Ascending aorta (tissue), 2 donors: Measurements from ENCODE around the gene SNRNP27. TPM values are rescaled to one million over a fixed set of nuclear protein-coding genes. Genes with fewer than 3 reads are reported as not detected.

Experiments
- DNase-seq, 2 donors: peaks; one replicate each; pipeline ENCODE4 v3.0.0-alpha.2; 2019; ENCODE audit warnings: low spot score in 2 of 2
- H3K27ac ChIP-seq, 2 donors: fragments of 200-600 bp; sonication (generic); one replicate each; pipeline ENCODE4 v1.5.1; 2016 to 2017; ENCODE audit warnings: mild to moderate bottlenecking in 1 of 2
- H3K27me3 ChIP-seq: fragments of 200-600 bp; sonication (generic); one replicate; pipeline ENCODE4 v1.5.1; 2017
- H3K36me3 ChIP-seq, 2 donors: fragments of 200-600 bp; sonication (generic); one replicate each; pipeline ENCODE4 v1.5.1; 2016
- H3K4me1 ChIP-seq, 2 donors: fragments of 200-600 bp; sonication (generic); one replicate each; pipeline ENCODE4 v1.5.1; 2016 to 2017; ENCODE audit warnings: mild to moderate bottlenecking in 1 of 2
- H3K4me3 ChIP-seq, 2 donors: fragments of 200-600 bp; sonication (generic); one replicate each; pipeline ENCODE4 v1.5.1; 2016 to 2017; ENCODE audit warnings: mild to moderate bottlenecking in 1 of 2
- H3K9me3 ChIP-seq, 2 donors: fragments of 200-600 bp; sonication (generic); one replicate each; pipeline ENCODE4 v1.5.1; 2016
- intact Hi-C: fragments of 100-400 bp; cut with DNase I; formaldehyde crosslinking; loops from one replicate; pipeline ENCODE4 v1.15.1; 2023
- total RNA-seq: library from RNA; depleted of rRNA; stranded (reverse); fragments of >200 nt; gene quantifications from one replicate; pipeline ENCODE4 v1.1.0, GENCODE V29; 2016
- TF ChIP-seq, protein P1 (sequence below), 3 experiments: fragments of 200-600 bp in 2 of 3; fragments of 450-650 bp in 1 of 3; sonication (generic) in 2 of 3; IDR thresholded peaks; one replicate each; pipeline ENCODE4 v1.5.1; 2016 to 2019; ENCODE audit warnings: antibody characterized with exemption in 3 of 3, mild to moderate bottlenecking in 1 of 3, moderate library complexity in 1 of 3

The SNRNP27 gene
- total RNA-seq, 1 donor from 2014 or later, result 157 TPM

DNA sequence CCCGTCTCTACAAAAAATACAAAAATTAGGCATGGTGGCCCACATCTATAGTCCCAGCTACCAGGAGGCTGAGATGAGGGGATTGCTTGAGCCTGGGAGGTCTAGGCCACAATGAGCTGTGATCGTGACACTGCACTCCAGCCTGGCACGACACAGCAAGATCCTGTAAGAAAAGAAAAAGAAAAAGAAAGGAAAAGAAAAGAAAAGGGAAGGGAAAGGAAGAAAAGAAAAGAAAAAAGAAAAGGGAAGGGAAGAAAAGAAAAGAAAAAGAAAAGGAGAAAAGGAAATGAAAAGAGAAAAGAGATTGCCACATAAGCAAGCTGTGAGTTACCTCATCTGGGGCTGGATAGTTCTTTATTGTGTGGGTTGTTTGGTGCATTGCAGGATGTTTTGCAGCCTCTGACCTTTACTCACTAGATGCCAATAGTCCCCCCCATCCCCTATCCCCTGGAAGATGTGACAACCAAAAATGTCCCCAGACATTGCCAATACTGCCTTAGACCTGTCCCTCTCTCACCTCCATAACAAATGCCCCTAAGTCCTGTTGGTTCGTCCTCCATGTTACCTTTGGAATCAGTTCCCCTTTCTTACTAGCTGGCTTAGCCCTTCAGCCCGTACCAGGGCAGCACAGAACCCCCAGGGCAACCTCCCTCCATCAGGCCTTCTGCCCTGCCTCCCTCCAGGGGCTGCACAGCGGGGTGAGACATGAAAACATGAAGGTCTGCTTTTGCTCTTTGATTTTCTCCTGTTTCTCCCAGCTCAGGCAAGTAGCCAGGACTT, 58.8 kb downstream of the SNRNP27 start:
- Histone ChIP-seq H3K27ac (no peak overlapping the region), H3K27me3 (no peaks in the 10 kb centered on the region), H3K4me1 (no peaks in the 10 kb centered on the region), H3K9me3 (no peaks in the 10 kb centered on the region), H3K36me3 (no peaks in the 10 kb centered on the region), H3K4me3 (no peak overlapping the region)
- TF ChIP-seq, protein P1, sequence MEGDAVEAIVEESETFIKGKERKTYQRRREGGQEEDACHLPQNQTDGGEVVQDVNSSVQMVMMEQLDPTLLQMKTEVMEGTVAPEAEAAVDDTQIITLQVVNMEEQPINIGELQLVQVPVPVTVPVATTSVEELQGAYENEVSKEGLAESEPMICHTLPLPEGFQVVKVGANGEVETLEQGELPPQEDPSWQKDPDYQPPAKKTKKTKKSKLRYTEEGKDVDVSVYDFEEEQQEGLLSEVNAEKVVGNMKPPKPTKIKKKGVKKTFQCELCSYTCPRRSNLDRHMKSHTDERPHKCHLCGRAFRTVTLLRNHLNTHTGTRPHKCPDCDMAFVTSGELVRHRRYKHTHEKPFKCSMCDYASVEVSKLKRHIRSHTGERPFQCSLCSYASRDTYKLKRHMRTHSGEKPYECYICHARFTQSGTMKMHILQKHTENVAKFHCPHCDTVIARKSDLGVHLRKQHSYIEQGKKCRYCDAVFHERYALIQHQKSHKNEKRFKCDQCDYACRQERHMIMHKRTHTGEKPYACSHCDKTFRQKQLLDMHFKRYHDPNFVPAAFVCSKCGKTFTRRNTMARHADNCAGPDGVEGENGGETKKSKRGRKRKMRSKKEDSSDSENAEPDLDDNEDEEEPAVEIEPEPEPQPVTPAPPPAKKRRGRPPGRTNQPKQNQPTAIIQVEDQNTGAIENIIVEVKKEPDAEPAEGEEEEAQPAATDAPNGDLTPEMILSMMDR (IDR thresholded peaks at IDR 0.05), result no peak
- intact Hi-C loops, result no loop called here
- DNase-seq, result peak in 1 of 2 donors; percentile 31

DNA sequence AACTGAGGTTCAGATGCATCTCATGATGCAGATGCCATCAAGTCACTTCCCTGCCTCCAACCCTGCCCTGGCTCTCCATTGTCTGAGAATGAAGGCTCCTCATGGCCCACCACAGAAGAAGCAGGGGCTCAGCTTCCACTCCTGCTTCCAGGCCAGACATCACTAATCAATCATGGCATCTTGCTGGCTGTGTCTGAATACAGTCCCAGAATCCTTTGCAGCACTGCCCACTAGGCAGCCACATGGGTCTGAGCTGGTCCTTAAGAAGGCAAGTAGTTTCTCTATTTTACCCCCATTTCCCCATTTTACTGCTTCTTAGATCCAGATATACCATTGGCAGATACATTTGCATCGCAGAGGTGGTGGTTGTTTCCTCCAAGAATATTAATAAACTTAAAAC, 60.3 kb downstream of the SNRNP27 start:
- TF ChIP-seq, protein P1 (IDR thresholded peaks at IDR 0.05), result no peak
- intact Hi-C loops, result no loop called here
- Histone ChIP-seq H3K27me3 (no peaks in the 10 kb centered on the region), H3K9me3 (no peaks in the 10 kb centered on the region), H3K36me3 (no peaks in the 10 kb centered on the region), H3K4me1 (no peaks in the 10 kb centered on the region), H3K4me3 (no peak overlapping the region), H3K27ac (no peak overlapping the region)
- no peak for DNase-seq

Other genes starting within 250 kb of the SNRNP27 start
- 29.1 TPM for gene ANXA4, start 151.8 kb upstream of the SNRNP27 start, total RNA-seq
- gene GMCL1, start 64.3 kb upstream of the SNRNP27 start, total RNA-seq, result 10.4 TPM
- 4.6 TPM for gene MXD1, start 21.2 kb downstream of the SNRNP27 start, total RNA-seq
- 4.3 TPM for gene ASPRV1, start 67.7 kb downstream of the SNRNP27 start, total RNA-seq
- 227 TPM for gene PCBP1, start 193.5 kb downstream of the SNRNP27 start, total RNA-seq